GM21360 (cell line): ENCODE results near the gene ADGRD1.

Source experiments
- ATAC-seq: cut with Tn5 transposase; IDR thresholded peaks from one replicate; pipeline ENCODE4 v1.9.1; 2021; ENCODE audit warnings: mild to moderate bottlenecking, moderate library complexity; ENCODE audit not compliant: unreplicated experiment

ADGRD1 gene

DNA sequence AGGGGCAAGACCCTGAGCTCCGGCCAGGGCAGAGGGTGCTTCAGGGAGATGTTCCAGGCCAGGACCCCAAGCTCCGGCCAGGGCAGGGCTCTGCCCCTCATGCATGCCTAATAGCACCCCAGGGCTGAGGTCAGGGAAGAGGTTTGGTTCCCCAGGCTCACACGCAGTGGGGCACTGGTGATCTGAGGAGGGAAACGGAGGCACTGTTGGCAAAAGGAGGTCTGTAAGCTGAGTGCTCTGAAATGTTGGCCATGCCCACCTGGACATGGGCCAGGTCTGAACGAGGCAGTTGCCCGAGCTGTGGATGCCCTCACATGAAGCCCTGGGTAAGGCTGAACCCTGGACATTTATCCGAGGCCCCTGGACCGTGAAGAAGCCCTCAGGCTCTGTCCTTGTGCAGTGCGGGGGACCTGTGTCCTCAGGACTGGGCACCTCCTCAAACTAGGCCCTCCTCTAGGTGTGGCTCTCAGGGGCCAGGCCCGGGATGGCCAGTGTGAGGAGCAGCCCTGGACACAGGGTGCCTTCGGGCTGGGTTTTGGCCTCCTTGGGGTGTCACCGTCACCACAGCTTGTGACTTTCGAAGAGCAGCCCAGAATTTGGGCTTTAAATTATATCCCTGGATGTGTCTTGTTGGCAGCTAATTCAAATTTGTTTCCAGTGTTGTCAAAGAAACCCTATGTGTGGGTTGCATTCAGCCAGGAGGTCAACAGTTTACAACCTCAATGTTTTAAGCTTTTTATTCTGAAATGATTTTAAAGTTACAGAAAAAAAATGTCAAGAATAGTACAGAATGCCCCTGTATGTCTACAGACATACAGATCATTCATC, 66.8 kb downstream of the ADGRD1 start:
- ATAC-seq = no peak

DNA sequence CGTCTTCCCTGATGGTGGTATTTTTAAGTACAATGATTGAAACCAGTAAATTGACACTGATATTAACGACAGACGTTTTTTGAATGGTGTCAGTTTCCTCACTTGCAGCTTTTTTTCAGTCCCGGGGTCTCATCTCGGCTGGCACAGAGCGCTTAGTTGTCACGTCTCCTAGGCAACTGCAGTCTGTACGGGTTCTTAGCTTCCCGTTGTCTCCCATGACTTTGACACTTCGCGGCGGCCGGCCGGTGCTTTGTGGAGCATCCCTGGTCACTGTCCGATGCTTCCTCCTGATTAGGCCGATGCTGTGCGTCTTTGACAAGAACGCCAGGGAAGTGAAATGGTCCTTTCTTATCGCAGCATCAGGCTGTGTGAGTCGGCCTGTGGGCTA, 67.4 kb downstream of the ADGRD1 start:
- no peak for ATAC-seq

DNA sequence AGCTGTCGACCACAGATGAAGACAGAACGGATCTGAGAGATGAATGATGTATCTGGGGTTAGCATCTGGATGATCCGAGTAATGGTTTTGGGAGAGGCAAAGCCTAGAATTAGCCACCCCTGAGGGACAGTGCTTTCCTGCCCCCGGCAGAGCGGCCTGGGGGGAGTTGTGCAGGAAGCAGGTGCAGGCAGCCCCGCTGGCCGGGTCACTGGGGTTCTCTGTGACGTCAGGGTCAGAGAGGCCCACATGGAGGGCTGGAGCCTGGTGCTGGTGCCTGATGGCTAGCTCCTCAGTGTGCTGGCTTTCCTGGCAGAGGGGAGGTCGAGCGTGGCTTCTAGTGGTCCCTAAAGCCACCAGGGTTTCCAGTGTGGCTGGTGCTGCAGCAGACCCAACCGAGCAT, 70.3 kb downstream of the ADGRD1 start:
- ATAC-seq = no peak

GRCh38 chr12:131024721-131025120, 71.0 kb downstream of the ADGRD1 start:
- ATAC-seq = no peak

DNA sequence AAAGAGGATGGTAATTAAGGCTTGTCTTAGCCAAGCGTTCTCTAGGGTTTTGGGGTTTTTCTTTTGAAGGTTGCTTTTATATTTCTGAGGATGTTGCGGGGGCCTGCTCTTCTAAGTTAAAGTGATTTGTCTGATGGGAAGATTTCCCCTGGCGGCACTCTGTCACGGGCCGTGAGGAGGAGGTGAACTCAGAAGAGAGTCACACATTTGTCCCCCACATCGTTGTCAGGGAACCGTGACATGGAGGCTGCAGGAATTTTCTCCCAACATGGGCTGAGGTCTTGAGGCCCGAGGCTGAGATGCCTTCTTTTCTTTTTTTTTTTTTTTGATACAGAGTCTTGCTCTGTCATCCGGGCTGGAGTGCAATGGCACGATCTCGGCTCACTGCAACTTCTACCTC, 71.5 kb downstream of the ADGRD1 start:
- ATAC-seq = no peak

GRCh38 chr12:131025939-131026702, 72.4 kb downstream of the ADGRD1 start:
- ATAC-seq = no peak

DNA sequence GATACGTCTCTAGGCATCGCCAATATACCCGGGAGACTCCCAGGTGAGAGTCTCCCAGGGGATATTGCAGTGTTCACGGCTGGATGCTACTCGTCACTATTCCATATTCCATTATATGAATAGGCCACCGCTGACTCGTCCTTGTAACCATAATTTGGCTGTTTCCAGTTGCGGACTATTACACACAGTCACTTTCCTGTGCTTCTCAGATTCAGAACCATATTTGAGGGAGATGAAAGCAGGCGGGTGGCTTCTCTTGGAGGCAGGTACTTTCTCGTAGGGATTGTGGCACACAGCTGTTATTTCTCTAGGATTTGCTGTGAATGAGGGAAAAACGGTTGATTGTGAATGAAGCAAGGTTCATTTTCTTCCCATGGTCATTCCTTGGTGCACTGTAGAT, 73.0 kb downstream of the ADGRD1 start:
- no peak for ATAC-seq

DNA sequence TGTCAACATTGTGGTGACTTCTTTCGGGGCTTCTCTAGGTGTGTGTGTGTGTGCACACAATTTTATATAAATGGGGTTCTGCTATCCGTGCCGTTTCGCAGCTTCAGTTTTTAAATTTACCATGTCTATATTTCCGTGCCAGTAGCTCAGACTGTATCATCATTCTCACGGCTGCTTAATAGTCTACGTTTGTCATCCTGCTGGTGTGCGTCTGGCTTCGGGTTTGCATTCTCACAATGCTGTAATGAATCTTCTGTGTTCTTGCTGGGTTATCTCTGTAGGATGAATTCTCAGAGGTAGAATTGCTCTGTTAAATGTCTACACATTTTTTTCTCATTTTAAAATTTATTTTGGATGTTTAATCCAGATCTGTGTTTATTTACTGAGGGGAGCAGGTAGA, 73.6 kb downstream of the ADGRD1 start:
- ATAC-seq = no peak

DNA sequence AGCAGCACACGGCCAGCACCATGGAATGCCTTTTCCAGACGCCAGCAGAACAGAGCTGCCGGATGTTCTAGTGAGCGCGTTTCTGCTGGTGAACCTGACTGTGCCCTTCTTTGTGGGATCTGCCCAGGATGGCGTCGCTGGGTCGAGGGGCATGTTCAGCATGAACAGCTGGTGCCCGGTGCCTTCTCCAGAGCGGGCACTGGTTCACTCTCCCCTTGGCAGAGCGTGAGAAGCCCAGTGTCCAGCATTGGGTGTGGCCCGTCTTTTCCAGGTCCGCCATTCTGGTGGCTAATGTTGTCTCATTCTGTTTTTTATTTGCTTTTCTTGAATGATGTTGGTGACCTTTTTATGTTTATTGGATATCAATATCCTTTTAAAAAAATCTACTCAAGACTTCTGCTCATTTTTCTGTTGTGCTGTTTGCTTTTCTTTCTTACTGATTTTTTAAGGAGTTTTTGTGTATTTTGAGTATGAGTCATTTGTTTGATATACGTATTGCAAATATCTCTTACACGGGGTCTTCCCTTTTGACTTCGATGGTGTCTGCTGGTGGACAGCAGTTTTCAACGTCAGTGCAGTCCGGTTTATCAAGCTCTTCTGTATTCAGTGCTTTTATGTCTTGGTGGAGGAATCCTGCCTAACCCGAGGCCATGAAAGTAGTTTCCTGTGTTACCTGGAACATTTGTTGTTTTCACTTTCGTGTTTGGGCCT, 74.3 kb downstream of the ADGRD1 start:
- no peak for ATAC-seq

DNA sequence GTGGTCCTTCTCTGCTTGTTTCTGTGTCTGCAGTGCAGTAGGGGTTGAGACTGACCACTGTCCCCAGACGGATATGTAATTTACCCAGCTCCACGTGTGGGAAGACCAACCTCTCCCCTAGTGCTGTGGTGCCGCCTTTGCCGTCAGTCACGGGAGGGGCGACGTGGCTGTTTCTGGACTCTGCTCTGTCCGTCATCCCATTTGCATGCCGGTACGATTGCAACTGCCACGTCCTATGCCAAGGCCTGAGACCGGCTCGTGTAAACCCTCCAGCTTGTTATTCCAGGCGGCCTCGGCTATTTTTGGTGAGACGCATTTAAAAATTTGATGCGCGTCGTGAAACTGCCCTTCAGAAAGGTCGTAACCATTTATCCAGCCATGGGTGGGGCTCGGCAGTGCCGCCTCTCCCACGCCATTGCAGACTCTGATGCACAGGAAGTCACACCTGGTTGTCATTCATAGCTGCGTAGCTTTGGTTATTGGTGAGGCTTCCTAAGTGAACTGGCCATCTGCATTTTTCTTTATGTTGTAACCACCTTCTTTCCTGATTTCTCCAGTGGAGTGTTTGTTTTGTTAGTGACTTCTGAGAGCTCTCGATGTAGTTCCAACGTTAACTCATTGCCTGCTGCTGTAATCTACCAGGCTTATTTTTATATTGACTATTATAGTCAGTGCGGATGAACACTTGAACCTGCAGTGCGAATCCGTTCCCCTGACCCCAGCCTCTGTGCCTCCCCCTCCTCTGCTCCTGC, 75.1 kb downstream of the ADGRD1 start:
- ATAC-seq = no peak

- ATAC-seq = no peak
Measured at GRCh38 chr12:131030472-131031328, 77.0 kb downstream of the ADGRD1 start.

DNA sequence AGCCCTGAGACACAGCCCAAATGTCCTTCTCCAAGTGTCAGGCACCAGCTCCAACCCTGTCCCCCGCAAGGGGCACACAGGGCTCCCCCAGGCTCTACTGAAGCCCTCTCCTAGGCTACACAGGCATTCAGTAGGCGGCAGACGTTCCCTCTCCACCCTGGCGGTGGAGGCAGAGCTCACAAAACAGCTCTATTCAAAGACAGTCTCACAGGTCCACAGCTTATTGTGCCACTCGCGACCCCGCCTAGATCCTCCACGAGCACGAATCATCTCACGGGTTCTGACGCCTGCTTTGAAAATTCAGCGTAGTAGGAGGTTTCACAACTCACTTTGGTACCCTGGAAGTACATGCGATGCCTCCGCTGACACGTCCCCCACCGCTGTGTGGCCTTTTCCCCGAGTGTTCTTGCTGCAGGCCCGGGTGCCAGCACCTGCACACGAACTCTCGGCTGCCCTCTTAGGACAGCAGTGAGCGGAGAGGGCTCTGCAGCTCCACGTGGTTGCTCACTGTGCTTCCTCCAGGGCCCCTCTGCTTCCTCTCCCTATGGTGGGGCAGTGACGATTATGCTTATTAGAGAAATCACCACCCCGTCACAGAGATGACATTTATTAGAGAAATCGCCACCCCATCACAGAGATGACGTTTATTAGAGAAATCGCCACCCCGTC, 78.5 kb downstream of the ADGRD1 start:
- no peak for ATAC-seq

DNA sequence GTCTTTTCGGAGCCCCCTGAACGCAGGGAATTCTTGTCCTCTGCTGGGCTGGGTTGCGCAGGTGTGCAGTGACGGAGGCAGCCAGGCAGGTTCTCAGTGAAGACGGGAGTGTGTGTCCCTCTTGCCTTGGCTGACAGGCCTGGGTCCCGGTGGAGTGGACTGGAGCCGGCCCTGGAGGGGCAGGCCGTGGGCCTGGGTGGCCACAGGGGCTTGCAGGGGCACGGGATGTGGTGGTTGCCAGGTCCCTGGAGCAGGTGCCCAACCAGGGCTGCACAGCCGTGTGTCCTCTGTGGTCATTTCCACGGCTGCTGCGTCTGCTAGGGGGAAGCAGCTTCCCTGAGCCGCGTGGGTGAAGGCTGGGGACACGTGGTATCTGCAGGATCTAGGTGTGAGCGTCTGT, 79.8 kb downstream of the ADGRD1 start:
- no peak for ATAC-seq

DNA sequence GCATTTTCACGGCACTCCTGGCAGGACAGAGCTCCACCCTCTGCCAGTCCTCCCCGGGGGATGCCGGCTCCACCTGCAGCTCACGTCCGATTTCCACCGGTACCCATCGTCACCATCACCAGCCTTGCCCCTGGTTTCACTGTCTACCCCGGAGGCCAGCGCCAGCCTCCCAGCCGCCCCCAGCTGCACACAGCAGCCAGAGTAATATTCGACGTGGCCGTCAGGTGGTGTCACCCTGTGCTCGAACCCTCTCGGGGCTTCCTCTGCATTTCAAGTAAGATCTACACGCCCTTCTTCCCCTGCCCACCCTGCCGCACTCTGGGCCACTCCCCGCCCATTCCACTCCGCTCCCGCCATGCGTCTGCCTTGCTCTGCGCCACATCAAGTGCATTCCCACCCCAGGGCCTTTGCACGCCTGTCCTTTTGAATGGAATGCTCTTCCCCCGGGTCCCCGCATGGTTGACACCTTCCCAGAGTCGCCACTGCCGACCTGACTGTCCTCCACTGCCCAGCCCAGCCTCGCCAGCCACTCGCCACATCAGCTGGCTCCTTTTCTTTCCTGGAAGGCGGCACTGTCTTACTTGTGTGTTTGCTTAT, 80.3 kb downstream of the ADGRD1 start:
- ATAC-seq = no peak

DNA sequence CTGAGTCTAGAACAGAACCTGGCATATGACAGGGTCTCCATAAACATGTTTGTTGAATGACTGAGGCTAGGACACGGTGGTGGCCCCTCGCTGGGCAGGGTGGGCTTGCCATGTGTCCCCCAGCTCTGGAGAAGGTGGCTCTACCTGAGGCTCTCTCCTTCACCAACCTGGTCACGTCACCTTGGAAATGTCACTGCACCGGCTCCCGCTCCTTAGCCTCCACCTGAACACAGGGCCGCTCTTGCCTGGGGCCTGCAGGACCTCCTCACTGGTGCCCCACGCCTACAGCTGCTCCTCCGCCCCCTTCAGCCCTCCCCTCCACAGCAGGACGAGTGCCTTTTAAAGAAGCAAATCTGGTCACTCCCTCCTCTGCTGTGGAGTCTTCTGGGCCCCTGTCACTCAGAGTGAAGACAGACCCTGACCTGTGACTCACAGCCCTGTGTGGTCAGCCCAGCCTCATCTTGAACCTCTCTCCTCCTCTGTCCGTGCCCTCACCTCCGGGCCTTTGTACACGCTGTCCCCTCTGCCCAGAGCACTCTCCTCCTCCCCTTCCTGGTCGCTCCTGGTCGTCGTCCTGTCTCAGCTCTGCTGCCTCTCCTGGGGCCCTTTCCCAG, 81.0 kb downstream of the ADGRD1 start:
- no peak for ATAC-seq

DNA sequence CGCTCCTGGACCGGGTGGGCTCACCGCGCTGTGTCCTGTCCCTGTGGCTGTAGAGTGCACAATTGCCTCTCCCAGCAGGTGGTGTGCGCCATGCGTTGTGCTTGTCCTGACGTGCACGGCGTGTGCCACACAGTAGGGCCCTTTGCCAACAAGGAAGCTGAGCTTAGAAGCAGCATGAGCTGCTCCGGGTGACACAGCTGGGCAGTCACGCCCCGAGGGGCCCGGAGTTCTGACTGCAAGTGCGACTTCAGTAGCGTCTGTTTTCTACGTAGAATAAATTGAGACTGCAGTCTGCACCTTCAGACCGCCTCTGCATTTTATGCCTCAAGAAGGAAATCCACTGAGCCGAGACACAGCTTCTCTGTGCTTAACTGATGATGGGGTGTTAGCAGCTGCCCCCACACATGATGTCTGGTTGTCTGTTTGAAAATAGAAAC, 81.6 kb downstream of the ADGRD1 start:
- no peak for ATAC-seq

- ATAC-seq = no peak
Measured at GRCh38 chr12:131038159-131038558, 84.5 kb downstream of the ADGRD1 start.
